K562 (cell line): ENCODE data around the gene NANS. TPM values are rescaled to one million over a fixed set of nuclear protein-coding genes. Genes with fewer than 3 reads are reported as not detected.
A peak's percentile ranks its signal among the peaks of the same experiment; 100 is the strongest.

Experiments
- ARID2 ChIP-seq: fragments of 450-650 bp; IDR thresholded peaks from 2 replicates; pipeline ENCODE4 v1.6.1; 2017; ENCODE audit warnings: antibody characterized with exemption, mild to moderate bottlenecking
- ETV5 ChIP-seq: sonication (generic); formaldehyde crosslinking; IDR thresholded peaks from 2 replicates; pipeline ENCODE4 v1.4.0; 2020; ENCODE audit warnings: low read depth, mild to moderate bottlenecking, missing genetic modification reagents
- MTA1 ChIP-seq: fragments of 450-650 bp; IDR thresholded peaks from 2 replicates; pipeline ENCODE4 v1.6.1; 2017; ENCODE audit warnings: borderline replicate concordance
- SIN3B ChIP-seq: fragments of 450-650 bp; IDR thresholded peaks from 2 replicates; pipeline ENCODE4 v1.6.1; 2017; ENCODE audit warnings: low read depth, mild to moderate bottlenecking, moderate library complexity
- ZC3H4 ChIP-seq: sonication (generic); formaldehyde crosslinking; IDR thresholded peaks from 2 replicates; pipeline ENCODE4 v1.9.0; 2021; ENCODE audit warnings: missing genetic modification reagents, borderline replicate concordance
- ZNF57 ChIP-seq: fragments of 450-650 bp; formaldehyde crosslinking; IDR thresholded peaks from 2 replicates; pipeline ENCODE4 v1.4.0; 2020; ENCODE audit warnings: mild to moderate bottlenecking, moderate library complexity
- polyA plus RNA-seq, 8 experiments: library from polyadenylated mRNA; depleted of rRNA in 4 of 8; stranded (reverse) in 5 of 8; unstranded in 3 of 8; fragments of >200 nt; fragmentation: Nextera tagmentation in 2 of 8; fragmentation: Illumina TruSeq in 1 of 8; extraction: Ambion mirVana in 2 of 8; extraction: Trizol in 1 of 8; gene quantifications; 2 replicates each; pipeline versions ENCODE4 v1.2.1 to v1.2.3, GENCODE V29; 2011 to 2014; ENCODE audit warnings: inconsistent platforms in 1 of 8, missing spikeins in 1 of 8
- total RNA-seq, 7 experiments: library from RNA; depleted of rRNA in 6 of 7; stranded (reverse); fragments of >200 nt in 6 of 7; fragmentation: Illumina TruSeq in 2 of 7; extraction: Trizol in 2 of 7; gene quantifications; 2 replicates each; pipeline versions ENCODE4 v1.2.1 to v1.2.3, GENCODE V29; 2011 to 2021; ENCODE audit warnings: low replicate concordance in 1 of 7
- TF ChIP-seq, protein P1 (sequence below): fragments of 450-650 bp; IDR thresholded peaks from 2 replicates; pipeline ENCODE4 v1.6.1; 2016; ENCODE audit warnings: mild to moderate bottlenecking, moderate library complexity
- TF ChIP-seq, protein P2 (sequence below): fragments of 250-450 bp; sonication (Bioruptor Pico); IDR thresholded peaks from 2 replicates; pipeline ENCODE4 v1.8.0; 2021; ENCODE audit warnings: borderline replicate concordance, mild to moderate bottlenecking, moderate library complexity; ENCODE audit not compliant: poor library complexity, severe bottlenecking
- TF ChIP-seq, protein P3 (sequence below), 2 experiments: fragments of 150-350 bp in 1 of 2; IDR thresholded peaks; 2 replicates each; pipeline ENCODE4 v1.6.1; 2012 to 2016; ENCODE audit warnings: low read depth in 2 of 2, low read length in 2 of 2, mild to moderate bottlenecking in 1 of 2, moderate library complexity in 1 of 2

The NANS gene
- total and polyA plus RNA-seq, 9 of the 15 experiments (the other 6 are each of a cell fraction or from before 2014, with no cell fraction given): 37.1 to 181 (median 137) TPM

DNA sequence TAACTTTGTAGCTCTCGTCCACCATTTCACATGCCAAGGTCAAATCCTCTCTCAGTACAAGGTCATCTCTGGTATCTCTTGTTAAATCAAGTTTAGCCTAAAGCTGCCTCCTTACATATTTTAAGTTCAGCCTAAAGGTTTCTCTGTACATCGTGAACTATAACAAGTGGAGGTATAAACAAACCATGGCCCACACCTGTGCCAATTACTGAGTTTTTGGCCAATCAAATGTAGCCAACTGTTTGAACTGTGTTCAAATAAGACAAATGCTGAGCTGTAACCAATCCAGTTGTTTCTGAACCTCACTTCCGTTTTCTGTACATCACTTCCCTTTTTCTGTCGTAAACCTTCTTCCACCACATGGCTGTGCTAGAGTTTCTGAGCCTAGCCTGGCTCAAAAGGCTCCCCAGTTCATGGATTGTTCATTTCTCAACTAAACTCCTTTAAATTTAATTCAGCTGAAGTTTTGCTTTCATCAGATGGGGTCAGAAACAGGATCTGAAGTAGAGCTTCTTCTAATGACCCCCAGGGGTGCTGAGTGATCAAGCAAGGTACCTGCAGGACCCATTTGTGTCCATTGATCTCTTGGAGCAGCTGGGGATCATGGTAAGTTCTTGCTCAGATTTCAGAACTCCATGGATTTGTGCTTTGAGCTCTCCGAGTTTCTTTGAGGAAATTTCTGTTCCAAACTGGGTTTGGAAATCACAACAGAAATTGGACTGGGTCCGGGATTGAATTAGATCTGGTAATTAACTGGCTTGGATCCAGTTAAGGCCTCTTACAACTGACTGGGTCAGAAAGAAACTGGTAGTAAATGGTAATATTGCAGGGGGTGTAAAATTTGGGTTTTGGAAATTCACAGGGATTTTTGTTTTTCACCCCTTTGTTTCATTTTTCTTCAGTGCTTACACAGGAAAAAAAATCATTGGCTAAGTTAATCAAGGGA lies 11.0 kb upstream of the NANS start (continued):
- TF ChIP-seq, protein P1, sequence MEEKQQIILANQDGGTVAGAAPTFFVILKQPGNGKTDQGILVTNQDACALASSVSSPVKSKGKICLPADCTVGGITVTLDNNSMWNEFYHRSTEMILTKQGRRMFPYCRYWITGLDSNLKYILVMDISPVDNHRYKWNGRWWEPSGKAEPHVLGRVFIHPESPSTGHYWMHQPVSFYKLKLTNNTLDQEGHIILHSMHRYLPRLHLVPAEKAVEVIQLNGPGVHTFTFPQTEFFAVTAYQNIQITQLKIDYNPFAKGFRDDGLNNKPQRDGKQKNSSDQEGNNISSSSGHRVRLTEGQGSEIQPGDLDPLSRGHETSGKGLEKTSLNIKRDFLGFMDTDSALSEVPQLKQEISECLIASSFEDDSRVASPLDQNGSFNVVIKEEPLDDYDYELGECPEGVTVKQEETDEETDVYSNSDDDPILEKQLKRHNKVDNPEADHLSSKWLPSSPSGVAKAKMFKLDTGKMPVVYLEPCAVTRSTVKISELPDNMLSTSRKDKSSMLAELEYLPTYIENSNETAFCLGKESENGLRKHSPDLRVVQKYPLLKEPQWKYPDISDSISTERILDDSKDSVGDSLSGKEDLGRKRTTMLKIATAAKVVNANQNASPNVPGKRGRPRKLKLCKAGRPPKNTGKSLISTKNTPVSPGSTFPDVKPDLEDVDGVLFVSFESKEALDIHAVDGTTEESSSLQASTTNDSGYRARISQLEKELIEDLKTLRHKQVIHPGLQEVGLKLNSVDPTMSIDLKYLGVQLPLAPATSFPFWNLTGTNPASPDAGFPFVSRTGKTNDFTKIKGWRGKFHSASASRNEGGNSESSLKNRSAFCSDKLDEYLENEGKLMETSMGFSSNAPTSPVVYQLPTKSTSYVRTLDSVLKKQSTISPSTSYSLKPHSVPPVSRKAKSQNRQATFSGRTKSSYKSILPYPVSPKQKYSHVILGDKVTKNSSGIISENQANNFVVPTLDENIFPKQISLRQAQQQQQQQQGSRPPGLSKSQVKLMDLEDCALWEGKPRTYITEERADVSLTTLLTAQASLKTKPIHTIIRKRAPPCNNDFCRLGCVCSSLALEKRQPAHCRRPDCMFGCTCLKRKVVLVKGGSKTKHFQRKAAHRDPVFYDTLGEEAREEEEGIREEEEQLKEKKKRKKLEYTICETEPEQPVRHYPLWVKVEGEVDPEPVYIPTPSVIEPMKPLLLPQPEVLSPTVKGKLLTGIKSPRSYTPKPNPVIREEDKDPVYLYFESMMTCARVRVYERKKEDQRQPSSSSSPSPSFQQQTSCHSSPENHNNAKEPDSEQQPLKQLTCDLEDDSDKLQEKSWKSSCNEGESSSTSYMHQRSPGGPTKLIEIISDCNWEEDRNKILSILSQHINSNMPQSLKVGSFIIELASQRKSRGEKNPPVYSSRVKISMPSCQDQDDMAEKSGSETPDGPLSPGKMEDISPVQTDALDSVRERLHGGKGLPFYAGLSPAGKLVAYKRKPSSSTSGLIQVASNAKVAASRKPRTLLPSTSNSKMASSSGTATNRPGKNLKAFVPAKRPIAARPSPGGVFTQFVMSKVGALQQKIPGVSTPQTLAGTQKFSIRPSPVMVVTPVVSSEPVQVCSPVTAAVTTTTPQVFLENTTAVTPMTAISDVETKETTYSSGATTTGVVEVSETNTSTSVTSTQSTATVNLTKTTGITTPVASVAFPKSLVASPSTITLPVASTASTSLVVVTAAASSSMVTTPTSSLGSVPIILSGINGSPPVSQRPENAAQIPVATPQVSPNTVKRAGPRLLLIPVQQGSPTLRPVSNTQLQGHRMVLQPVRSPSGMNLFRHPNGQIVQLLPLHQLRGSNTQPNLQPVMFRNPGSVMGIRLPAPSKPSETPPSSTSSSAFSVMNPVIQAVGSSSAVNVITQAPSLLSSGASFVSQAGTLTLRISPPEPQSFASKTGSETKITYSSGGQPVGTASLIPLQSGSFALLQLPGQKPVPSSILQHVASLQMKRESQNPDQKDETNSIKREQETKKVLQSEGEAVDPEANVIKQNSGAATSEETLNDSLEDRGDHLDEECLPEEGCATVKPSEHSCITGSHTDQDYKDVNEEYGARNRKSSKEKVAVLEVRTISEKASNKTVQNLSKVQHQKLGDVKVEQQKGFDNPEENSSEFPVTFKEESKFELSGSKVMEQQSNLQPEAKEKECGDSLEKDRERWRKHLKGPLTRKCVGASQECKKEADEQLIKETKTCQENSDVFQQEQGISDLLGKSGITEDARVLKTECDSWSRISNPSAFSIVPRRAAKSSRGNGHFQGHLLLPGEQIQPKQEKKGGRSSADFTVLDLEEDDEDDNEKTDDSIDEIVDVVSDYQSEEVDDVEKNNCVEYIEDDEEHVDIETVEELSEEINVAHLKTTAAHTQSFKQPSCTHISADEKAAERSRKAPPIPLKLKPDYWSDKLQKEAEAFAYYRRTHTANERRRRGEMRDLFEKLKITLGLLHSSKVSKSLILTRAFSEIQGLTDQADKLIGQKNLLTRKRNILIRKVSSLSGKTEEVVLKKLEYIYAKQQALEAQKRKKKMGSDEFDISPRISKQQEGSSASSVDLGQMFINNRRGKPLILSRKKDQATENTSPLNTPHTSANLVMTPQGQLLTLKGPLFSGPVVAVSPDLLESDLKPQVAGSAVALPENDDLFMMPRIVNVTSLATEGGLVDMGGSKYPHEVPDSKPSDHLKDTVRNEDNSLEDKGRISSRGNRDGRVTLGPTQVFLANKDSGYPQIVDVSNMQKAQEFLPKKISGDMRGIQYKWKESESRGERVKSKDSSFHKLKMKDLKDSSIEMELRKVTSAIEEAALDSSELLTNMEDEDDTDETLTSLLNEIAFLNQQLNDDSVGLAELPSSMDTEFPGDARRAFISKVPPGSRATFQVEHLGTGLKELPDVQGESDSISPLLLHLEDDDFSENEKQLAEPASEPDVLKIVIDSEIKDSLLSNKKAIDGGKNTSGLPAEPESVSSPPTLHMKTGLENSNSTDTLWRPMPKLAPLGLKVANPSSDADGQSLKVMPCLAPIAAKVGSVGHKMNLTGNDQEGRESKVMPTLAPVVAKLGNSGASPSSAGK: peak; percentile 59; the same call in 1 of the 2 replicates
- peak; percentile 22; the same call in 1 of the 2 replicates for TF ChIP-seq ARID2
- TF ChIP-seq, protein P2, sequence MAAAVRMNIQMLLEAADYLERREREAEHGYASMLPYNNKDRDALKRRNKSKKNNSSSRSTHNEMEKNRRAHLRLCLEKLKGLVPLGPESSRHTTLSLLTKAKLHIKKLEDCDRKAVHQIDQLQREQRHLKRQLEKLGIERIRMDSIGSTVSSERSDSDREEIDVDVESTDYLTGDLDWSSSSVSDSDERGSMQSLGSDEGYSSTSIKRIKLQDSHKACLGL (CRISPR knock-in tag): no peak
- no peak for TF ChIP-seq ZNF57 (CRISPR knock-in tag)
- TF ChIP-seq, protein P3, sequence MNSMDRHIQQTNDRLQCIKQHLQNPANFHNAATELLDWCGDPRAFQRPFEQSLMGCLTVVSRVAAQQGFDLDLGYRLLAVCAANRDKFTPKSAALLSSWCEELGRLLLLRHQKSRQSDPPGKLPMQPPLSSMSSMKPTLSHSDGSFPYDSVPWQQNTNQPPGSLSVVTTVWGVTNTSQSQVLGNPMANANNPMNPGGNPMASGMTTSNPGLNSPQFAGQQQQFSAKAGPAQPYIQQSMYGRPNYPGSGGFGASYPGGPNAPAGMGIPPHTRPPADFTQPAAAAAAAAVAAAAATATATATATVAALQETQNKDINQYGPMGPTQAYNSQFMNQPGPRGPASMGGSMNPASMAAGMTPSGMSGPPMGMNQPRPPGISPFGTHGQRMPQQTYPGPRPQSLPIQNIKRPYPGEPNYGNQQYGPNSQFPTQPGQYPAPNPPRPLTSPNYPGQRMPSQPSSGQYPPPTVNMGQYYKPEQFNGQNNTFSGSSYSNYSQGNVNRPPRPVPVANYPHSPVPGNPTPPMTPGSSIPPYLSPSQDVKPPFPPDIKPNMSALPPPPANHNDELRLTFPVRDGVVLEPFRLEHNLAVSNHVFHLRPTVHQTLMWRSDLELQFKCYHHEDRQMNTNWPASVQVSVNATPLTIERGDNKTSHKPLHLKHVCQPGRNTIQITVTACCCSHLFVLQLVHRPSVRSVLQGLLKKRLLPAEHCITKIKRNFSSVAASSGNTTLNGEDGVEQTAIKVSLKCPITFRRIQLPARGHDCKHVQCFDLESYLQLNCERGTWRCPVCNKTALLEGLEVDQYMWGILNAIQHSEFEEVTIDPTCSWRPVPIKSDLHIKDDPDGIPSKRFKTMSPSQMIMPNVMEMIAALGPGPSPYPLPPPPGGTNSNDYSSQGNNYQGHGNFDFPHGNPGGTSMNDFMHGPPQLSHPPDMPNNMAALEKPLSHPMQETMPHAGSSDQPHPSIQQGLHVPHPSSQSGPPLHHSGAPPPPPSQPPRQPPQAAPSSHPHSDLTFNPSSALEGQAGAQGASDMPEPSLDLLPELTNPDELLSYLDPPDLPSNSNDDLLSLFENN (IDR thresholded peaks at IDR 0.05; ENCODE audit: low read depth in 2 of 2, low read length in 2 of 2): 0 out of 4 replicates have a peak, but pooled peaks of 1 of the 2 experiments have one; percentile 49
- TF ChIP-seq ETV5 (CRISPR knock-in tag): no peak
- no peak for TF ChIP-seq MTA1
- no peak for TF ChIP-seq ZC3H4 (CRISPR knock-in tag)
- TF ChIP-seq SIN3B: no peak
